Activated CD4-positive, alpha-beta T cell treated with anti-CD3 and anti-CD28 coated beads, Interleukin-10, Interleukin-2, amounts not matched to agents 100 ng/mL and 50 ng/mL, durations not matched to agents 16 hours and 8 hours (primary cell): ENCODE results near the gene FAM53A.
"Not testable (repeated sequence)": the region's sequence is repeated elsewhere in the genome, so short reads cannot be mapped to it uniquely, and the experiment has no call there.

ENCODE experiments used
- DNase-seq: peaks from one replicate; pipeline ENCODE4 v3.0.0-alpha.2; 2020

FAM53A gene

GRCh38 chr4:1658146-1658545 lies 26.0 kb downstream of the FAM53A start:
- DNase-seq, result no peak

- no peak for DNase-seq
Measured at GRCh38 chr4:1656986-1657385, 27.1 kb downstream of the FAM53A start.

- DNase-seq, result no peak
Measured at GRCh38 chr4:1656132-1656531, 28.0 kb downstream of the FAM53A start.

DNA sequence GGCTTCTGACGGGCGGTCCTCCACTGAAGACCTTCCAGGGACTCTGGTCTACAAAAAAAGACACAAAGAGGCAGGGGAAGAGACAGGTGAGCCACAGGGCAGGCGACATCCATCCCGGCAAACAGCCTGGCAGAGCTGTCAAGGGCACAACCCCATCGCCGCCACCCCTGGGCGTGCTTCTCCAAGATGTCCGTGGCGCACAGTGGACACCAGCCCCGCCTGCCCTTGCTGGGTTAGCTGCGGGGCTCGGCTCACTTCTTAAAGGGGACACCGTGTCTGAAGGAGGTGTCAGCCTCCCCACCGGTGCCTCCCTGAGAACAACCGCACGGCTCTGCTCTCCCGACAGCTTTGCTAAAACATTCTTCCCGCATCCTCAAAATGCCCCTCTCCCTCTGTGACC lies 28.4 kb downstream of the FAM53A start:
- DNase-seq, result no peak

DNA sequence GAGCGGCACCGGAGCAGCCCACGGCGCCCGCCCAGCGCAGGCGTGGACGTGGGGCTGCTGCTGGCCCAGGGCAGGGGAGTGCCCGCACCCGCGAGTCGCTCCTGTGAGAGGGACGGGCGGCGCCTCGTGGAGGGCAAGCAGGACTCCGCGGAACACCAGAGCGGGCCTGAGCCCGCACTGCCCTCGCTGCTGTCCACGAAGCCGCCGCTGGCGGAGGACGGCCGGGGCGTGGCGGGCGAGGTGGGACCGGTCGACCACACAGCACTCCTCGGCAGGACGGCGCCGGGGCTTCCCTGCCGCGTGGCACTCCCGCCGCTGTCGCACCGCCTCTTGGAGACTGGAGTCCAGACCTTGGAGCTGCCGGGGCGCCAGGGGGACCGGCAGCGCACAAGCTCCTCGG lies 29.0 kb downstream of the FAM53A start:
- no peak for DNase-seq

- DNase-seq, result no peak
Measured at GRCh38 chr4:1654216-1654955, 29.7 kb downstream of the FAM53A start.

- no peak for DNase-seq
Measured at GRCh38 chr4:1653776-1654175, 30.3 kb downstream of the FAM53A start.

DNA sequence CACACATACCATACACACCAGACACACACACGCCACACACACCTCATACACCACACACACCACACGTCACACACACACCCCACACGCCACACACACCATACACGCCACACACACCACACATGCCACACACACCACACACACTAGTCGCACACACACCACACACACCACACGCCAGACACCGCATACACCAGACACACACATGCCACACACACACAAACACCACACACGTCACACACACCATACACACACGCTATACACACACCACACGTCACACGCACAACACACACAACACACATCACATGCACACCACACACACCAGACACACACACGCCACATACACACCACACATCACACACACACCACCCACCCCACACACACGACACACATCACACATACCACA lies 32.0 kb downstream of the FAM53A start:
- DNase-seq, result no peak

GRCh38 chr4:1651609-1652008 lies 32.5 kb downstream of the FAM53A start:
- DNase-seq, result no peak

GRCh38 chr4:1648962-1649361 lies 35.2 kb downstream of the FAM53A start:
- no peak for DNase-seq

DNA sequence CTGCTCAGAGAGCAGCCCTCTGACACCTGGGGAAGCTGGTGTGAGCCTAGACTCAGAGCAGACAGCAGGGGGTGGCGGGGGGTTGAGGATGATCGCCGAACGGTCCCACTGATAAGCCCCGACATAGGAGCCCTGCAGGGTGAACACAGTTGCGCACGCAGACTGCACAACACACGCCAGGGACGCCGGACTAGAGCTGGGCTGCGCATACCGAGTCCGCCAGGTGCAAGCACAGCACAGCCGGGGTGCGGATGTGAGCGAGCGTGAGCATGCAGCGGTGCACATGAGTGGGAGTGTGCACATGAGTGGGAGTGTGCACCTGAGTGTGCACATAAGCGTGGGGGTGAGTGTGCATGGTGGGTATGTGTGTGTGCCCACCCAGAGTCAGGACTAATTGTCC lies 36.7 kb downstream of the FAM53A start:
- no peak for DNase-seq

DNA sequence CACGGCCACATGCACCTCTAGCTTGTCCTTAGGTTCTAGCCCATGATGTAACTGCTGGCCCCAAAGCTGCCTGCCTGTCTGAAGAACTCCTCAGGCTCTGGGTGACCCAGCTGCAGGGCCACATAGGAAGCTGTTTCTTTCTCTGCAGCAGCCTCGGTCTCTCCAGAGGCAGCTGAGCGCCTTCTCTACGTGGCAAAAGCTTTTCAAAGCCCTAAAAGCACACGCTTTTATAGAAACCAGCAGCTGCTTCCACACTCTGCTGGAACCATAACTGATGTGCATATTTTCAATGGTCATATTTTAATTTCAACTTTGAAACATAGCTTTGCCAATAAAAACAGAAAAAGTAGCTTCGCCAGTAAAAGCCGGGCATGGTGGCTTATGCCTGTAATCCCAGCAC lies 37.4 kb downstream of the FAM53A start:
- no peak for DNase-seq

- no peak for DNase-seq
Measured at GRCh38 chr4:1644891-1645657, 39.0 kb downstream of the FAM53A start.

- no peak for DNase-seq
Measured at GRCh38 chr4:1643971-1644735, 40.0 kb downstream of the FAM53A start.

GRCh38 chr4:1642196-1642951 lies 41.7 kb downstream of the FAM53A start:
- no peak for DNase-seq

DNA sequence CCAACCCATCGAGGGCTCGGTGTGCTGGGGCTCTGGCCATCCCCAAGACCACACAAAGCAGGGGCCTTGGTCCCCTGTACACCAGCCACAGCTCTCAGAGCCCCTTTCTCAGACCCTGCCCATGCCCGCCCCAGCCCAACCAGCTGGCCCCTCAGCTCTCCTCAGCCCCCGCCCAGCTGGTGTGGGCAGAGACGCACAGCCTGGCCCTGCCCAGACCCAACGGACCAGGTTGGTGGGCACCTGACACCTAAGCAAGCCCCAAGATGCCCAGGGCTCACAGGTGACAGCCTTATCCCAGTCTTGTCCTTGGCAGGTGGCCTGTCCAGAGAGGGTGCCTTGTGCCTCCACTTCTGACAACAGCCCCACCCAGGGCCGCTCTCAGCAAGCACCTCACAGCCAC lies 42.4 kb downstream of the FAM53A start:
- DNase-seq, result no peak

DNA sequence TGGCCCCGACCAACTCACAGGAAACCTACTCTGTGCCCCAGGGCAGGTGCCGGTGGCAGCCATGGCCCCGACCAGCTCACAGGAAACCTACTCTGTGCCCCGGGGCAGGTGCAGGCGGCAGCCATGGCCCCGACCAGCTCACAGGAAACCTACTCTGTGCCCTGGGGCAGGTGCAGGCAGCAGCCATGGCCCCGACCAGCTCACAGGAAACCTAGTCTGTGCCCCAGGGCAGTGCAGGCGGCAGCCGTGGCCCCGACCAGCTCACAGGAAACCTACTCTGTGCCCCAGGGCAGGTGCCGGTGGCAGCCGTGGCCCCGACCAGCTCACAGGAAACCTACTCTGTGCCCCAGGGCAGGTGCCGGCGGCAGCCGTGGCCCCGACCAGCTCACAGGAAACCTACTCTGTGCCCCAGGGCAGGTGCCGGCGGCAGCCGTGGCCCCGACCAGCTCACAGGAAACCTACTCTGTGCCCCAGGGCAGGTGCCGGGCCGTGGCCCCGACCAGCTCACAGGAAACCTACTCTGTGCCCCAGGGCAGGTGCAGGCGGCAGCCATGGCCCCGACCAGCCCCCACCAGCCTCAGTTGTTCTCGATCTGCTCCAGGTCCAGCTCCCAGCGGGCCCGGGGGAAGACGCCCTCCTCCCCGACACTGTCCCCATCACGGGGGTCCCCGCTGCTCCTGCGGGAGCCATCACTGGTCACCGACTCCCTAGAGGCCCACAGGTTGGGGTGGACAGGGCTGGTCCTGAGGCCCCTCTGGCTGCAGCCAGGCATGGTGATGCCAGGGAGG lies 43.2 kb downstream of the FAM53A start:
- not testable (repeated sequence) for DNase-seq

GRCh38 chr4:1640190-1640589 lies 43.9 kb downstream of the FAM53A start:
- no peak for DNase-seq

DNA sequence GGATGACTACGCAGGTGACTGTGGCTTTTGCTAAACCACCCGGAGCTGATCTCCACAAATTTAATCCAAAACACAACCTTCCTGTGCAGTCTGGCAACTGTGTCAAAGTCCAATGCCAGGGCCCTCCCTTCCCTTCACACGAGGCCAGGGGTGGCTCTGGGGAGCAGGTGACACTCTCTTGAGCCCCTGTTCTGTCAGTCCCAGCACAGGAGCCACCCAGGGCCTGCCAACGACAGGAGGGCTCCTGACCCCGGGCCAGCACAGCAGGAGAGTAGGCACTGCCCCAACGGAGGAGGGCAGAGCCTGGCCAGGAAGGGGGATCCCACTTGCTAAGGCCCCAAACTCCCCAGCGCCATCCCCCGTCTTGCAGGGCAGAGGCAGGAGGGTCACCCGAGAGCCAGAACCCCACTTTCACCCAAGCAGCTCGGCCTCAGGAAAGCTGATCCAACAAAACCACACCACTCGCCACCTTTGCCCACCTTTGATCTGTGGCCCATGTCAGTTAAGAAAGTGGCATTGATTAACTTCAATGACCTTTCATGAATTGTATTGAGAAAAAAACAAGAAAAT lies 44.7 kb downstream of the FAM53A start:
- DNase-seq, result no peak

GRCh38 chr4:1638873-1639272 lies 45.2 kb downstream of the FAM53A start:
- no peak for DNase-seq

DNA sequence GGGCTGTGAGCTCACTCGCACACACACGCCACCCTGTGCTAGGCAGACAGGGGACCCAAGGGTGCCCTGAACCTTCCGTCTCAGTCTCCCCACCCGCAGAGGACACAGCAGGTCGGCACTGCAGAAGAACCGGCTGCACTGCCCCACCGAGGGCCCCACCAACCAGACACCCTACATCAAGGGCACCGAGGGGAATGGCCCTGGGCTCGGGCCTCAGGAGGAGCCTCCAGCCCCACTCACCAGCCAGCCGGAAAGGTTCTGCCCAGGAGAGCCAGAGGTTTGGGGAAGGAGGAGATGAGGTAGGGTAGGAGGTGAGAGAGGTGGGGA lies 45.9 kb downstream of the FAM53A start:
- no peak for DNase-seq
